ENCODE data around the gene HOXA3.

Gene HOXA3

DNA sequence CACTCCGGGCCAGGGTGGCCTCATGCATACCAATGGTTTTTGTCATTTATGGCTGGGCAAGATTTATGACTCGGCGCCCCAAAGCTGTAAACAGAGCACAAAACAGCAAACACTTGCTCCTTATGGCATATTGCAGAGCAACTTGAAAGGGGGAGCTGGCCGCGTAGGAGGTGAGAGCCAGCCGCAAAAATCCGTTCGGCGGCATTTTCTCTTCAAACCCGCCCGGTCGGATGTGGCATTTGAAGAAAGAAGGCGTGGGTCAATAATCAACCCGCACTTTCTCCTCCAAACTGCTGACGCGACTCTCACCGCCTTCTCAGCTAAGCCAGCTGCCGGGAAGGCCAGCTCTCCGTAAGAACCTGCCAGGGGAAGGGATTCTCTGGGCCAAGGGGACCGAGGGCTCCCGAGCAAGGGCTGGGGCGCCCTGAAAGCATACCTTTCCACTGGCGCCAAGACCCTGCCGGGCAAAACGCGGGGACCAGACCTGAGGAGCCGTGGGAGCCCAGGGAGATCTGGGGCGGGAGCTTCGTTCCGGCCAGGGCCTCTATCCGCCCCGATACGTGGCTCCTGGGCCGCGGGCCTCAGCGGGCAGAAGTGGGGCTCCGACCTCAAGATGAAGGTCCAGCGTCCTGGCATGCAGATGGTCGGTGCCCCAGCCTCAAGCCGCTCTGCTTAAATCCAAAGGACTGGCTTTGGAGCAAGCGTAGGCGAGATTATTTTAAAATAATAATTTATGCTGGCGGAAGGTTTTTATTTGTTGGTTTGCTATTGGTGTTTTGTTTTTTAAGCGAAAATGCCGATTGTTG lies 37.0 kb downstream of the HOXA3 start:
- DNase-seq (ENCODE audit: low read depth in 2 of 2): no peak

GRCh38 chr7:27114881-27115220 lies 37.5 kb downstream of the HOXA3 start:
- DNase-seq (ENCODE audit: low read depth in 2 of 2): no peak

DNA sequence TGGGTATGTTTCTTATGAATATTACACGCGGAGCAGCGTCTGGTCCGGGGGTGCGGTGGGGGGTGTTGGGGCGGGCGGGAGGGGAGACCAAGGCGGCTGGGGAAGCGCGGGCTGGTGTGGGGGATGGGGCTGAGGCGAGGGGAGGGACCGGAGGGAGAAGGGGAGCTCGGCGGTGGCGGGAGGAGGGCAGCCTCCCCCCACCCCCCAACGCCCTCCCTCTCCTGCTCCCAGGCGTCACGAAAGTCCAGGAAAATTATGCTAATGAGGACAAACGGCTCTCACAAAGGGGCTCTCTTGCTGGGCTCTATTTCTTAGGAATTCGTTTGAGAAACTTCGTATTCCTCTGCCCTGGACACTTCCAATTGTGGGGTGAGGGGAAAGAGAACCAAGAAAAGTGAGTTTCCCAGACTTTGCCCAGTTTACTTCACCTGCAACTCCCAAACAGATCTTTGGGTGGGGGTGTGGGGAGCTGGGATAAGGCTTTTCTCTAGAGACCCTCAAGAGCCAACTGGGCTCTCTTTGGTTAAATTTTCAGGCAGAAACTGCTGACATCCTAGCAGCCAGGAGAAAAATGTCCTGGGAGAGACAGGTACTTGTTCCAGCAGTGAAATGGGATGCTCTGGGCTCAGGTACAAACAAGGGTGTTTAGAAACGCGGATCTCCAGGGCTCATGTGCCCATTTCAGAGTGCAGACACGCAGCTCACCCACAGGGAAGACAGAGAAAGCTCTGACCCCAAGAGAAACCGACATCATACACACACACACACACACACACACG lies 38.2 kb downstream of the HOXA3 start:
- no peak for DNase-seq (ENCODE audit: low read depth in 2 of 2)

DNA sequence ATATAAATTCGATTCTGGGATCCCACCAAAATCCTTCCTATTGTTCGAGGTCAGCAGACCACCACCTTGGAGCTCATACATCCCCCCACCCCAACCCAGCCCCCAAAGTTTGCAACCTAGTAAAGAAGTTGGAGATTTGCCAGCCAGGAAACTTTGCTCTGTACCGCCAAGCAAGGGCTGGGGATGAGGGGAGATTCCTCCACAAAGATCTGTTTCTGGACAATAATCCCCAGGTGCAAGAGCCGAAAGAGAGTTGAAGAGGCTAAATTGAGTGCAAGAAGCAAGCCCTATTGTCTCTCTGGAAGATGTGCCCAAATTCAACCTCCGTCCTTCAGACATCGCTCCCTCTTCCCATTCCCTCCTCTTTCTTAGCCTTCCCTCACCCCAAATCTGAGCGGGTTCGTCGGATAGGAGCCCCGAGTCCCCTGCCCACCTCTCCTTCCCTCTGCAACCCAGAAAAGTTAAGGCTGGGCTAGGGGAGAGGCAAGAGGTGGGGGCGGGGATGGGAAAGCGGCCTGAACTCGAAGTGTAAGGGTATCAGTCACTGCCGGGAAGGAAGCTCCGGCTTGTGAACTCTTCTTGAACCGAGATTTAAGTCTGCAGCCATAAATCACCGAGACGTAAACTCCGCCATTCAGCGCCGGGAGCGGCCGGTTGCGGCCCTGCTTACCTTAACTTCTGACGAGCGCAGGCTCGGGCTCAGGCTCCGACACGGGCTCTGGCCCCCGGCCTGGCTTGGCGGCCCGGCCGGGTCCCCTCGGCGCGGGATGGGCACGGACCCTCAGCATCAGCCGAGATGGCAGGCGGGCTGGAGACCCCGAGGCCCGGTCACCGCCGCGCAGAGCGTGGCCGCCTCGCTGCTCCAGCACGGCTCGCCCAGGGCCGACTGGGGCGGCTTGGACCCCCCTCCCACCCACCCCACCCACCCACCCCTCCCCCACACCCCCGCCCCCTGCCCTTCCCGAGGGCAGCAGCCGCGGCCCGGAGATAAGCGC lies 39.1 kb downstream of the HOXA3 start:
- DNase-seq (ENCODE audit: low read depth in 2 of 2): no peak

DNA sequence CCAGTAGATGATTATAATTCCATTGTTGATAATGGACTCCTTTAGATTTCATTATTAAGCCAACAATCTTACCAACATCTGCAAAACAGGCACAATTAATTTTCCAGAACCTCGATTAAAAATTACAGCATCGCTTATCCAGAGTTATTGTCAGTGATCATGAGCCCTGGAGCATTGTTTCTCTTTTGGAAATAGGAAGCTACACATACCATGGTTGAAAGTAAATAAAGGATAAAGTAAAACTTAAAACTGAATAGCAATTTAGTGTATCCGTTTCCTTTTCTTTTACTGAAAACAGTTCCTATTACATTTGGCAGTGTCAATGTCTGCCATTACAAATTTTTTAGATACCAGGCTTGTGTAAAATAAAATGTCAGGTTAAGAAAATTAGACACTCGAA lies 40.0 kb downstream of the HOXA3 start:
- DNase-seq (ENCODE audit: low read depth in 2 of 2): no peak

DNA sequence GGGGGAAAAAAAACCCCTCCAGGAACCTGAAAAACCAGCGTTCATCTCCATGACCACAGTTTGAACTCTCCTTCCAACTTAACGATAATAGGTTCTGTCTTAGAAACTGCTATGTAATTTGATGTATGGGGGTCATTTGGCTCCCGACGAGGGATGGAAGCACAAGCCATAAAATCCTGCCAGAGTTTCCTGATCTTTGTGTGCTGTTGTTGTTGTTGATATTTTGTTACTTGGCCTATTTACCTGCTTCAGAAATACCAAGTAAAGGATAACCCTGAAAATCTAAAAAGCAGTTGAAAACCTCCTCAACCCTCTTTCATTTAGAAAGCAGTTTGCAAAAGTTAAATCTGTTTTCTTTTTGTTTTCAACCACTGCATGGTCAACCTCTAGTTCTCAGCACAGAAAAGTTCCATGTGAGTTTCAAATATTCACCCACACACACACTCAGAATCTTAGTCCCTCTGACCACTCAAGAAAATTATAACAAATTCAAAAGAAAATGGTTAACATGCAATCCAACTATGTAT lies 40.6 kb downstream of the HOXA3 start:
- no peak for DNase-seq (ENCODE audit: low read depth in 2 of 2)

- no peak for DNase-seq (ENCODE audit: low read depth in 2 of 2)
Measured at GRCh38 chr7:27111042-27111750, 41.2 kb downstream of the HOXA3 start.

GRCh38 chr7:27110186-27111031 lies 42.0 kb downstream of the HOXA3 start:
- DNase-seq (ENCODE audit: low read depth in 2 of 2): no peak

- no peak for DNase-seq (ENCODE audit: low read depth in 2 of 2)
Measured at GRCh38 chr7:27109466-27110185, 42.8 kb downstream of the HOXA3 start.

GRCh38 chr7:27108390-27109127 lies 43.8 kb downstream of the HOXA3 start:
- no peak for DNase-seq (ENCODE audit: low read depth in 2 of 2)

- no peak for DNase-seq (ENCODE audit: low read depth in 2 of 2)
Measured at GRCh38 chr7:27107391-27108381, 44.7 kb downstream of the HOXA3 start.

- no peak for DNase-seq (ENCODE audit: low read depth in 2 of 2)
Measured at GRCh38 chr7:27106901-27107240, 45.5 kb downstream of the HOXA3 start.

DNA sequence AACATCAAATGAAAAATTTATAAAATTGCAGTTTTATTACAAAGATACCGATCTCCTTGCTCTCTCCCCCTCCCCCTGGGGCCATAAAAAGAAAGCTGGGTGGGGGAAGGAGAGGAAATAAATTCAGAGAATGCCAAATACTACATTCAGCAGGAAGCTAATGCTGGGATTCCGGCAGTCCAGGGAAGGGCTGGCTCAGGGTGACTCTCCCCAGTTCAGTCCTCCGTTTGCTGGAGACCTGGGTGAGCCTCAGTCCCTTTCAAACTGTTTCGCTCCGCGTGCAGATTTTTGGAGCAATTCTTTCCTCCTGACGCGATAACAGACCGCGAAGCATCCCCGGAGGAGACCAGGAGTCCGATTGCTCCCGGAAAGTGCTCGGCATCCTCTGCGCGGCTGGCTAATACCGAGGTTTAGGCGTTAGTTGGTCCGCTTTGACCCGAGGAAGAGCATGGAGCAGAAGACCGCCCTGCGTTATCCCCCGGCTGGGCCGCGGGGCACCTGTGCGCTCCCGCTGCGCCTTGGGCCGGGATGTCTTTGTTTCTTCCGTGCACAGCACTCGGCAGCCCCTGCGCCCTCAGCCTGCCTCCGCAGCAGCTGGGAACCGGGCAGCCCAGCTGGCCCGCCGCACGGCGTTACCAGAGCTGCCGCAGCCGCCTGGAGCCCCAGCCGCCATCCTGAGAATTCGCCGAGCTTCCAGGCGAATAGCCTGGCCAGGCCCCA lies 46.0 kb downstream of the HOXA3 start:
- no peak for DNase-seq (ENCODE audit: low read depth in 2 of 2)

- DNase-seq (ENCODE audit: low read depth in 2 of 2): no peak
Measured at GRCh38 chr7:27105301-27106031, 46.9 kb downstream of the HOXA3 start.

- DNase-seq (ENCODE audit: low read depth in 2 of 2): no peak
Measured at GRCh38 chr7:27104341-27105058, 47.9 kb downstream of the HOXA3 start.

Data from stimulated activated CD8-positive, alpha-beta memory T cell treated with anti-CD3 and anti-CD28 coated beads, Interleukin-2, amount 100 ng/mL, for 1 hour (primary cell).